Neutrophil (primary cell): ENCODE results near the gene IL23R.

Source experiments
- H3K27ac ChIP-seq: fragments of 200-600 bp; sonication (generic); 2 replicates; pipeline ENCODE4 v1.5.1; 2016; ENCODE audit warnings: mild to moderate bottlenecking, moderate library complexity
- H3K27me3 ChIP-seq: fragments of 200-600 bp; sonication (generic); 2 replicates; pipeline ENCODE4 v1.6.0; 2016; ENCODE audit warnings: mild to moderate bottlenecking
- H3K36me3 ChIP-seq: fragments of 200-600 bp; sonication (generic); 2 replicates; pipeline ENCODE4 v1.5.1; 2017
- H3K4me1 ChIP-seq, 2 experiments: fragments of 200-600 bp in 1 of 2; sonication (generic) in 1 of 2; 1 replicate in 1 of 2; 2 replicates in 1 of 2; pipeline versions ENCODE4 v1.5.1 to v1.6.1; 2013 to 2016; ENCODE audit warnings: low read depth in 1 of 2, low read length in 1 of 2, mild to moderate bottlenecking in 1 of 2, moderate library complexity in 1 of 2; ENCODE audit not compliant: control insufficient read depth in 1 of 2, insufficient read depth in 1 of 2
- H3K4me3 ChIP-seq, 2 experiments: fragments of 200-600 bp in 1 of 2; sonication (generic) in 1 of 2; 1 replicate in 1 of 2; 2 replicates in 1 of 2; pipeline ENCODE4 v1.5.1; 2013 to 2016; ENCODE audit warnings: low read depth in 1 of 2, low read length in 1 of 2, mild to moderate bottlenecking in 1 of 2, moderate library complexity in 1 of 2
- H3K9me3 ChIP-seq: fragments of 200-600 bp; sonication (generic); 2 replicates; pipeline ENCODE4 v1.5.1; 2016
- TF ChIP-seq, protein P1 (sequence below): fragments of 200-600 bp; sonication (generic); IDR thresholded peaks from 2 replicates; pipeline ENCODE4 v1.5.1; 2016; ENCODE audit warnings: antibody characterized with exemption

IL23R gene, protein sequence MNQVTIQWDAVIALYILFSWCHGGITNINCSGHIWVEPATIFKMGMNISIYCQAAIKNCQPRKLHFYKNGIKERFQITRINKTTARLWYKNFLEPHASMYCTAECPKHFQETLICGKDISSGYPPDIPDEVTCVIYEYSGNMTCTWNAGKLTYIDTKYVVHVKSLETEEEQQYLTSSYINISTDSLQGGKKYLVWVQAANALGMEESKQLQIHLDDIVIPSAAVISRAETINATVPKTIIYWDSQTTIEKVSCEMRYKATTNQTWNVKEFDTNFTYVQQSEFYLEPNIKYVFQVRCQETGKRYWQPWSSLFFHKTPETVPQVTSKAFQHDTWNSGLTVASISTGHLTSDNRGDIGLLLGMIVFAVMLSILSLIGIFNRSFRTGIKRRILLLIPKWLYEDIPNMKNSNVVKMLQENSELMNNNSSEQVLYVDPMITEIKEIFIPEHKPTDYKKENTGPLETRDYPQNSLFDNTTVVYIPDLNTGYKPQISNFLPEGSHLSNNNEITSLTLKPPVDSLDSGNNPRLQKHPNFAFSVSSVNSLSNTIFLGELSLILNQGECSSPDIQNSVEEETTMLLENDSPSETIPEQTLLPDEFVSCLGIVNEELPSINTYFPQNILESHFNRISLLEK

DNA sequence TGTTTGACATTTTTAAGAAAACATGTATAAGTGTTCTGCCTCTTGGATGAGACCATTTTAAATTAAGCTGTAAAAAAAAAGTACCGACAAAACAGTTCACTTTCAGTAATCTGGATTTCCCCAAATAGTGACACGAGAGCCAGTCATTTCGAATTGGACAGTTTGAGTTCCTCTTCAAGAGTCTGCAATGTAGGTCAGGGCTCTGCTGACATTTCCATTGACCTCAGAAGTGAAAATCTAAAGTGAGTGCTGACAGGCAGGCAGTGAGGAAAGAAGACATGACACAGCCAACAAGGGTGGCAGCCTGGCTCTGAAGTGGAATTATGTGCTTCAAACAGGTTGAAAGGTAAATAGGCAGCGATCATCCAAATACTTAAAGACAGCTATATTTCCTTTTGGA is at the start of gene IL23R:
IL23R (plus strand) TSS at position 259 of the 400 bp plus-strand sequence. CDS start 1,667 bp downstream, outside the sequence.
- Histone ChIP-seq H3K9me3 (no peaks in the 10 kb centered on the region), H3K27ac (no peak within 1 kb of the TSS), H3K4me1 (no peaks in the 10 kb centered on the region), H3K4me3 (no peak within 1 kb of the TSS), H3K36me3 (no peaks in the 10 kb centered on the region), H3K27me3 (peaks cover 6% of the 10 kb centered on the region)
- TF ChIP-seq, protein P1, sequence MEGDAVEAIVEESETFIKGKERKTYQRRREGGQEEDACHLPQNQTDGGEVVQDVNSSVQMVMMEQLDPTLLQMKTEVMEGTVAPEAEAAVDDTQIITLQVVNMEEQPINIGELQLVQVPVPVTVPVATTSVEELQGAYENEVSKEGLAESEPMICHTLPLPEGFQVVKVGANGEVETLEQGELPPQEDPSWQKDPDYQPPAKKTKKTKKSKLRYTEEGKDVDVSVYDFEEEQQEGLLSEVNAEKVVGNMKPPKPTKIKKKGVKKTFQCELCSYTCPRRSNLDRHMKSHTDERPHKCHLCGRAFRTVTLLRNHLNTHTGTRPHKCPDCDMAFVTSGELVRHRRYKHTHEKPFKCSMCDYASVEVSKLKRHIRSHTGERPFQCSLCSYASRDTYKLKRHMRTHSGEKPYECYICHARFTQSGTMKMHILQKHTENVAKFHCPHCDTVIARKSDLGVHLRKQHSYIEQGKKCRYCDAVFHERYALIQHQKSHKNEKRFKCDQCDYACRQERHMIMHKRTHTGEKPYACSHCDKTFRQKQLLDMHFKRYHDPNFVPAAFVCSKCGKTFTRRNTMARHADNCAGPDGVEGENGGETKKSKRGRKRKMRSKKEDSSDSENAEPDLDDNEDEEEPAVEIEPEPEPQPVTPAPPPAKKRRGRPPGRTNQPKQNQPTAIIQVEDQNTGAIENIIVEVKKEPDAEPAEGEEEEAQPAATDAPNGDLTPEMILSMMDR = no peak

- H3K36me3 ChIP-seq = no peaks in the 10 kb centered on the region
- no peak overlapping the region for H3K27ac ChIP-seq
- no peaks in the 10 kb centered on the region for H3K4me1 ChIP-seq
- H3K4me3 ChIP-seq = no peak overlapping the region
- TF ChIP-seq, protein P1 = no peak
- H3K9me3 ChIP-seq = no peaks in the 10 kb centered on the region
- H3K27me3 ChIP-seq = no peaks in the 10 kb centered on the region
Measured at GRCh38 chr1:67118191-67118590, 48.1 kb upstream of the IL23R start.

GRCh38 chr1:67118646-67119045 is 47.6 kb upstream of the IL23R start:
- TF ChIP-seq, protein P1 = no peak
- no peaks in the 10 kb centered on the region for H3K9me3 ChIP-seq
- no peak overlapping the region for H3K27ac ChIP-seq
- no peaks in the 10 kb centered on the region for H3K27me3 ChIP-seq
- no peaks in the 10 kb centered on the region for H3K36me3 ChIP-seq
- H3K4me3 ChIP-seq = no peak overlapping the region
- no peaks in the 10 kb centered on the region for H3K4me1 ChIP-seq

DNA sequence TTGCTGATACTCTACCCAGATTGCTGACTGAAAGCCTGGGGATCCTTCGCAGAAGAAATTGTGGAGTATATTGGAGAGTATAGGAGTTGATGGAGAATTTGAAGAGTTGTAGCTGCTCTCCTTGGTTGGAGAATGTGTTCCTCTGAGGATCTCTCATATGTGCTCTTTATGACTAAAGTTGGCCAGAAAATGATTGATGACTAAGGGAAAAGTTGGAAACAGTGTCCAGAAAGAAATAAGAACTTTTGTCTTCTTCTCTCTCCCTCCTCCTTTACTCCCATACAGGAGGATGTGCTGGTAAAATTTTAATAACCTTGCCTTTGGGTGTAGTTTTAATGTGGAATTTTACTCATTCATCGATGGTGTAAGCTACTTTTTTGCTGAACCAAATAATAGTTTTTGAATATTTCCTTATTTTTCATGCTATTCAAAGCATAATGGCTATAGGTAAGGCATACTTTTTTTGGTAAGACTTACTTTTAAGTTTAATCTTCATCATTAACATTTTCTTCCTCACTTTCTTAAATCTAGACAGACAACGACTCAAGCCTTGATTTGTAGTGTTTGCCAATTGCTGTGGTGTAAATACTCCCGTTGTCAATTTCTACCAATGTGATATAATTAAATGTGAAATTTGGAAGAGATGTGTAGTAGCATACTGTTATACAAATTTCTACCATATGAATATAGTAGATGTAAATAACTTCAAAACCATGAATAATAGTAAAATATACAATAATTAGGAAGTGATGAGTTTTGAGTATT is 45.2 kb upstream of the IL23R start:
- no peaks in the 10 kb centered on the region for H3K9me3 ChIP-seq
- TF ChIP-seq, protein P1 = no peak
- H3K36me3 ChIP-seq = no peaks in the 10 kb centered on the region
- no peak overlapping the region for H3K27ac ChIP-seq
- no peaks in the 10 kb centered on the region for H3K4me1 ChIP-seq
- no peak overlapping the region for H3K4me3 ChIP-seq
- H3K27me3 ChIP-seq = no peaks in the 10 kb centered on the region

DNA sequence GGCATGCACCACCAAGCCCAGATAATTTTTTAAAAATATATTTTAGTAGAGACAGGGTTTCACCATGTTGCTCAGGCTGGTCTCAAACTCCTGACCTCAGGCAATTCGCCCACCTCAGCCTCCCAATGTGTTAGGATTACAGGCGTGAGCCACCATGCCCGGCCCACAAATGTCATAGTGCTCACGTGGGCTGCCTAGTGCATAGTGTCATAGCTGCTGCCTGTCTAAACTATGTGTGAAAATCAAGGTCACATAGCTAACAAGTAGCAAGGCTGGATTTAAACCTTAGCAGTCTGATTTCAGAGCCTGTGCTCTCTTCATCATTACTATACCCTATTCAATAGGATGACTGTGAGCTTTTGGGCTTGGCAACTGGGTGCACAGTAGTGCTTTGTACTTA is 41.8 kb upstream of the IL23R start:
- Histone ChIP-seq H3K27me3 (no peaks in the 10 kb centered on the region), H3K36me3 (no peaks in the 10 kb centered on the region), H3K9me3 (no peaks in the 10 kb centered on the region), H3K4me1 (no peaks in the 10 kb centered on the region), H3K4me3 (no peak overlapping the region), H3K27ac (no peak overlapping the region)
- TF ChIP-seq, protein P1 = no peak
